ENCODE measurements around the gene ST6GAL2.

Gene ST6GAL2

GRCh38 chr2:106828119-106828518 is 57.8 kb downstream of the ST6GAL2 start:
- DNase-seq (ENCODE audit: low read depth in 3 of 3) = no peak

DNA sequence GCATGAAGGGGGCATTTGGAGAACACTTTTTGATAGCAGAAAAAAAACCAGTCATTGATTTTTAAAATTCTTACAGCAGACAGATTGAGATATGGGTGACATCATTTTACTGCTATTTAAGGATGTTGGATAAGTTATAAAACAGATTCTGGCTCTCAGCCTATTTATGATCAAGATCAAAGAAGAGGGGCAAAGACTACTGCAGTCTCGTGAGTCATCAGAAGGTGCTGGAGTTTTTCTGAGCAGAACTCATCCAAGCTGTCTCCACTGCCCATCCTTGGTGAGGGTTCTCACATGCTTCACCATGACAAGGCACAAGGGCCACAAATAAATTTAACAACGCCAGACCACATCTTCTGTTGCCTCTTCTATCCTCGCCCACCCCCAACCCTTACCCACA is 58.8 kb downstream of the ST6GAL2 start:
- no peak for DNase-seq (ENCODE audit: low read depth in 3 of 3)

GRCh38 chr2:106825161-106825560 is 60.8 kb downstream of the ST6GAL2 start:
- no peak for DNase-seq (ENCODE audit: low read depth in 3 of 3)

GRCh38 chr2:106816974-106817373 is 69.0 kb downstream of the ST6GAL2 start:
- DNase-seq (ENCODE audit: low read depth in 3 of 3) = no peak

DNA sequence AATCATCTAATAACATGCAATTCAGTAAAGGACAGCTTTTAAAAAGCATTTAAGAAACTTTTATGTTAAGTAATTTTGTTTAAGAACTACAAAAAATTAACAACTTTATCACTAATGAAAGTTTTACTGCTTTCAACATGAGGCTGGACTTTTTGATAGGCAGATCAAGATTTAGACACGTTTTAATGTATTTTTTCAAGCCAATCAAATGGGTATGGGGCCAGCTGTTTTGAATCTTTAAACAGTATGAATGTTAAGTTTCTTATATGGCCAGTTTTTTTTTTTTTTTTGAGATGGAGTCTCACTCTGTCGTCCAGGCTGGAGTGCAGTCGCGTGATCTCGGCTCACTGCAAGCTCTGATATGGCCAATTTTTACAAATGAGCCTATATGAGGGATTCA is 73.1 kb downstream of the ST6GAL2 start:
- DNase-seq (ENCODE audit: low read depth in 3 of 3) = no peak

GRCh38 chr2:106812383-106812782 is 73.6 kb downstream of the ST6GAL2 start:
- DNase-seq (ENCODE audit: low read depth in 3 of 3) = no peak

- DNase-seq (ENCODE audit: low read depth in 3 of 3) = no peak
Measured at GRCh38 chr2:106805716-106806115, 80.3 kb downstream of the ST6GAL2 start.

GRCh38 chr2:106804161-106804560 is 81.8 kb downstream of the ST6GAL2 start:
- DNase-seq (ENCODE audit: low read depth in 3 of 3) = no peak

- no peak for DNase-seq (ENCODE audit: low read depth in 3 of 3)
Measured at GRCh38 chr2:106800976-106801655, 84.9 kb downstream of the ST6GAL2 start.

- no peak for DNase-seq (ENCODE audit: low read depth in 3 of 3)
Measured at GRCh38 chr2:106800180-106800579, 85.8 kb downstream of the ST6GAL2 start.

DNA sequence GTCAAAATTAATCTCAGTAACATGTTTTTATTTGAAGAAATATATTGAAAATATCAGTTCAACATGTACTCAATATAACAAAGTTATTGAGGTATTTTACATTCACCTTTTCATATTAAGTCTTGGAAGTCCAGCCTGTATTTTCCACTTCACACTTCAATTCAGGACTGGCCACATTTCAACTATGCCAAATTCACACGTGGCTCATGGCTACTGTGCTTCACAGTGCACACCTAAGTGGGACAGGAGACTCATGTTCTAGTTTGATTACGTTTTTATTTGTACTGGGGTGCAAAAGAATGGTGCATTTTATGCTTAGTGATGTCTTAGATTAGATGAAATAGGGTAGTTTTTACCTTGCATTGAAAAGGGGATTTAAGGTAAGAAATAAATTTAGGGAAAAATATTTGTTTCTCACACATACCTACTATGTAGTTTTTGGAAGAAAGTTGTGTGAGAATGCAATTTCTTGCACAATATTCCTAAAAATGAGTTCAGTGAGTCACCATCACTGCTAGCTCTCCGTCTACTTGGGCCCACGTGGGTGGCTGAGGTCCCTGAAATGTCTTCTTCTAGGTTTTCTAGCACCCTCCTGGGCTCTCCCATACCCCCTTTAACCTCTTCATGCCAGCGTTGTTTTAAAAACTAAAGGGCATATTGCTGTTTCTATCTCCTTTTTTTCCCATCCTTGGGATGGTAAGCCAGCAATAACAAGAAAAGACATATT is 87.0 kb downstream of the ST6GAL2 start:
- no peak for DNase-seq (ENCODE audit: low read depth in 3 of 3)

GRCh38 chr2:106797494-106797893 is 88.5 kb downstream of the ST6GAL2 start:
- DNase-seq (ENCODE audit: low read depth in 3 of 3) = no peak

DNA sequence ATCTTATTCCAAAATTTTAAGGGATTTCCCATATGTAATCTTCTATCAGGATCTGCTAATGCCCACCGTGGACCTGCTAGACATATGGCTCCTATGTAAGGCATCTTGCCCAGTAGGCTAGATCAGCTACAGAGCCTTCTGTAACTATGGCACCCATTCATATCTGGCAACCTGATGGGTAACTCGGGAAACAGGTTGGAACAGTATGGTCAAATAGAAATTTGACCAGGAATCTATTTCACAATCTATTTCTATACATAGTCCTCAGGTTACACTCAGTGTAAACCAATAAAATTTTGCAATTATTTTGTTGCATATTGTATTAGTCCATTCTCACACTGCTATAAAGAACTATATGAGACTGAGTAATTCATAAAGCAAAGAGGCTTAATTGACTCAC is 93.3 kb downstream of the ST6GAL2 start:
- no peak for DNase-seq (ENCODE audit: low read depth in 3 of 3)

GRCh38 chr2:106789185-106789584 is 96.8 kb downstream of the ST6GAL2 start:
- DNase-seq (ENCODE audit: low read depth in 3 of 3) = no peak

GRCh38 chr2:106782681-106783080 is 103.3 kb downstream of the ST6GAL2 start:
- DNase-seq (ENCODE audit: low read depth in 3 of 3) = no peak

DNA sequence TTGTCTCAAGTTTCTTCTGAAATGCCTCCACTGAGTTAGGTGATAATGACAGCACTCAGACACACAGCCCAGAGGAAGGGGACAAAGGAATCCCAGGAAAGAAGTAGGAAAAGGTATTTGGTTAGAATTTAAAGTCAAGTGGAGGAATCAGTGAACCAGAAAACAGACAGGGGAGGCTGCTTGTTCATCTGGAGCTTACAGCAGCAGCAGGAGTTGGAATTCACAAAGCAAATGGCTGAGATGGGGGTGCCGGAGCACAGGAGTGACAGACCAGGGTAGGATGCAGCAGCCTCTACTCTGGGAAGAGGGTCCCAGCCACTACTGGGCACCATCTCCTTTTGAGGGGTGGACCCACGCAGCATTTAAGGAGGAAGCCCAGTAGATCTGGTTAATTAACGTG is 104.8 kb downstream of the ST6GAL2 start:
- no peak for DNase-seq (ENCODE audit: low read depth in 3 of 3)

GRCh38 chr2:106771811-106772210 is 114.2 kb downstream of the ST6GAL2 start:
- no peak for DNase-seq (ENCODE audit: low read depth in 3 of 3)

DNA sequence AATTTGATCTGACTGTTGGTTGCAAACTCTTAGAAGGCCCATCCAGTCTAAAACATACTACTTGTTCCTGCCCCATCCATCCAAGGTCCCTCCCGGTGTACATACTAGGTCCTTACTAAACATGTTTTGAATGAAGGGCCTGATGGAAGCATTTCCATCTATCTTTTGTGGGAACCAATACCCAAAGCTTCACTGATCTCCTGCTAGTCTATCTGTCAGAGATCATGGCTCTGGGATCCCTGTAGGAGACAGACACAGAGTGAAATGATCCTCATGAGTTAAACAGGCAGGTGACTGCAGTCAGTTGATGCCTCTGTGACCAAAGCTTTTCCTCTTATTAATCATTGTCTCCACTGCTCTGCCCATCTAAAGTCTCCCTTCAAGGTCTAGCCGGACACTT is 115.0 kb downstream of the ST6GAL2 start:
- no peak for DNase-seq (ENCODE audit: low read depth in 3 of 3)

DNA sequence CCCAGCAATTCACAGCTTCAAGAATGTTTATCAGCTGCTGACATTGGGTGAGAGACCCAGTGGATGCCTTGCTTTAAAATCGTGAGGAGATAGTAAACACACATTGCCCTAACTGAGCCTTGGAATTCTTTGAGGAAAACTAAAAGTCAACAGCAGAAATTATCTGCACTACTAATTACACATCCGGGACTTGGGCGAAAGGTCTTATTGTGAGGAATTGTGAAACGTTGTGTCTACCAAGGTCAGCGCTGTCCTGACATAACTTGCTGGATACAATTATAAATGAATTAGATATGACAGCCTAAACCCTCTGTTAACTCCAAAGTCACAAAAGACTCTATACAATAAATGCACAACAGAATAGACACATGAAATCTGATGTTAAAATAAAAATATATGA is 121.4 kb downstream of the ST6GAL2 start:
- no peak for DNase-seq (ENCODE audit: low read depth in 3 of 3)

- DNase-seq (ENCODE audit: low read depth in 3 of 3) = no peak
Measured at GRCh38 chr2:106759966-106760365, 126.0 kb downstream of the ST6GAL2 start.

GRCh38 chr2:106758901-106759497 is 127.0 kb downstream of the ST6GAL2 start:
- DNase-seq (ENCODE audit: low read depth in 3 of 3) = no peak
